Measurements from ENCODE around the gene TSR1.

DNA sequence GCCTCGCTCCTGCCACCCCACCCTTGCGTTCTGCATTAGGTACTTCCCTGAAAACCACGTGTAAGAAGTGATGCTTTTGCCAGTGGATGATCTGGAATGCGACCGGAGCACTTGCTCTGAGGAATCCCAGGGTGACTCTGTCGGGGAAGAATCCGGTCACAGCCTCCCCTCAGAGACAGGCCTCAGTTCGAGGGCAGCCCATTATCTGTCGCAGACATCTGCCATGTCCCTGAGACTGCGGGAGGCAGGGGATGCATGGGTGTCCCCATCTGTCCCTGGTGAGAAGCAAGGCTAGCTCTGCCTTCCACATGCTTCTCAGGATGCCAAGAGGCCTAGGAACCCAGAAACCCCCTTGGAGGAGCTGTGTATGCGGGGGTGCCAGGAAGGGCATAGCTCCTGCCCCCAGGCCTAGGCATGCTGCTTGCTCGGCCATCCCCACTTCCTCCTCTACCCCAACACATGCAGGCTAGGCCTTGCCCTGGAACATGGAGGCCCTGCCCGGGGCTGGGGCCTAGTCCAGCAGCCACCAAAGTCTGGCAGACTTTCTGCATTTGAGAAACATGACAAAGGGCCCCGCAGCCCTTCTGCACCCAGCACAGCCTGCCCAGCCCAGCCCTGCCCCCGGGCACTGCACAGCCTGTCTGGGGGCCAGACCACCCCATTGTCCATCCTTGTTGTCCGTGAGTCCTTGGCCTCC lies 44.1 kb upstream of the TSR1 start:
- TF ChIP-seq, protein P1, sequence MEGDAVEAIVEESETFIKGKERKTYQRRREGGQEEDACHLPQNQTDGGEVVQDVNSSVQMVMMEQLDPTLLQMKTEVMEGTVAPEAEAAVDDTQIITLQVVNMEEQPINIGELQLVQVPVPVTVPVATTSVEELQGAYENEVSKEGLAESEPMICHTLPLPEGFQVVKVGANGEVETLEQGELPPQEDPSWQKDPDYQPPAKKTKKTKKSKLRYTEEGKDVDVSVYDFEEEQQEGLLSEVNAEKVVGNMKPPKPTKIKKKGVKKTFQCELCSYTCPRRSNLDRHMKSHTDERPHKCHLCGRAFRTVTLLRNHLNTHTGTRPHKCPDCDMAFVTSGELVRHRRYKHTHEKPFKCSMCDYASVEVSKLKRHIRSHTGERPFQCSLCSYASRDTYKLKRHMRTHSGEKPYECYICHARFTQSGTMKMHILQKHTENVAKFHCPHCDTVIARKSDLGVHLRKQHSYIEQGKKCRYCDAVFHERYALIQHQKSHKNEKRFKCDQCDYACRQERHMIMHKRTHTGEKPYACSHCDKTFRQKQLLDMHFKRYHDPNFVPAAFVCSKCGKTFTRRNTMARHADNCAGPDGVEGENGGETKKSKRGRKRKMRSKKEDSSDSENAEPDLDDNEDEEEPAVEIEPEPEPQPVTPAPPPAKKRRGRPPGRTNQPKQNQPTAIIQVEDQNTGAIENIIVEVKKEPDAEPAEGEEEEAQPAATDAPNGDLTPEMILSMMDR (IDR thresholded peaks at IDR 0.05), result no peak
- TF ChIP-seq POLR2A (IDR thresholded peaks at IDR 0.05), result no peak

Data from thyroid gland (tissue), 4 donors.